SIG-M5 (cell line): ENCODE measurements around the gene TCF4.

Experiments used
- DNase-seq: peaks from one replicate; lab custom pipeline; 2025; lab: John Stamatoyannopoulos, UW

TCF4 gene

GRCh38 chr18:55232506-55232905 is 355.5 kb downstream of the TCF4 start:
- DNase-seq = no peak

- DNase-seq = no peak
Observed at GRCh38 chr18:55229682-55230081, 358.3 kb downstream of the TCF4 start.

DNA sequence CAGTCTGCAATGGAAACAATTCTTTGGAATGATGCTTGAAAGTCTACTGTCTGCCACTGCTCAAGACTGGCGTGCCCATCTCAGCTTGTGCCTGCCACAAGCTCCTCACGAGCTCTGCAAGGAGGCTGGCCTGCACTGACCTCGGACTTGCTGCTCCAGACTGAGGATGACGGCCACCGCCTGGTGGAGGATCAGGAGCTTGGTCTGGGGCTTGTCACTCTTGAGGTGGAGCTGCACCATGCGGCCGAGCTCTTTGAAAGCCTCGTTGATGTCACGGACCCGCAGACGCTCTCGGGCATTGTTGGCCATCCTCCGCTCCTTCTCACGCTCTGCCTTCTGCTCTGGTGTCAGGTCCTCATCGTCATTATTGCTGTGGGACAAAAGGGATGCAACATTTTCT is 359.3 kb downstream of the TCF4 start:
- DNase-seq = no peak

DNA sequence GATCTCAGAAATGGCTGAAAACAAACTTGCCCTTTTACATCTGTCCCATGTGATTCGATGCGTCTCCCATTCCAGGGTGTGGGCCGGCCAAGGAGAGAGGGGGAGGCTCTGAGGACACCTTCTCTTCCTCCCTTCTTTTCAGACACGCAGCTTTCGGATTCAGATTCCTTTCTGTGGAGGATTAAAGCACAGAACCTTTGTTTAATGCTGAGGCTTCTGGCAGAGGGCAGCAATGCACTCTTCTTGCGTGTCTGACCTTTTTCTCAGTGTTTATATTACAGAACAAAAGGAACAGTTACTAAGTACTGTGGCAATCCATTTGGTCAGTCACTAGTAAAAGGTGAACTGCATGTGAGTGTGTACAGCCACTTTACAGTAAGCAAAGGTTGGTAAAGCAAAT is 359.8 kb downstream of the TCF4 start:
- no peak for DNase-seq

- DNase-seq = no peak
Observed at GRCh38 chr18:55227771-55228170, 360.2 kb downstream of the TCF4 start.

- DNase-seq = no peak
Observed at GRCh38 chr18:55226044-55226443, 361.9 kb downstream of the TCF4 start.

GRCh38 chr18:55224086-55224625 is 363.8 kb downstream of the TCF4 start:
- no peak for DNase-seq

DNA sequence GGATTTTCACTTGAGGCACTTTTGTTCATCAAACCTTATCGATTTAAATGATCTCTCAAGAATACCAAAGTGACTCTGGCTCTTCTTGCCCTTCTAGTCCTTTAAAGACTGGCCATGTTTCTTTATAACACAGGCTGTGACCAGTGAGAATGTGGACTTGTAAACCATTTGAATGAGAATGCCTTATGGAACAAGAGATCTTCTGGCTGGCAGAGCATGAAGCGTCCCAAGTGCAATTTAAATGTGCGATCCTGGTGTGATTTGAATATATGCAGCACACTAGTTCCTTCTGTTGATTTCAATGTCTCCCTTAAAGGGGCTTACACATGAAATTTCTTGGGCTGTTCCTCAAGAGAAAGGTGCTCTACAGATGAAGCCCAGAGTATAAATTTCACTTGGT is 366.4 kb downstream of the TCF4 start:
- DNase-seq = no peak

DNA sequence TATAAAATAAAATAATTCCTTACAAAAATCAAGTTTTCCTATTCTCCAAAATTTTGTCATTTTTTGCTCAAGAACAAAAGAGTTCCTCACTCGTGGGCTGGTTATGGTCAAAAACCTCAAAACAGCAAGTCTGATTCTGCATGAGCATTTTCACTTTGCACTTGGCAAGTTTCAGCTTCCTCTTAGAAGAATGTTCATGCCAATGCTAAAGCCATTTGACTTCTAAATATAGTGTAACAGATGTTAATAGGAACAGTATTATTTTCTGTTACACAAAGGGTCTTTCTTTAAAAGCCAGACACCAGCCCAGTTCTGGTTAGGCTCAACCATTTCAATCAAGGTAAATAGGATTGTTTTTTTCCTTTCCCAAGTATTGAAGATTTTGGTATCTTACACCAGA is 367.5 kb downstream of the TCF4 start:
- no peak for DNase-seq

DNA sequence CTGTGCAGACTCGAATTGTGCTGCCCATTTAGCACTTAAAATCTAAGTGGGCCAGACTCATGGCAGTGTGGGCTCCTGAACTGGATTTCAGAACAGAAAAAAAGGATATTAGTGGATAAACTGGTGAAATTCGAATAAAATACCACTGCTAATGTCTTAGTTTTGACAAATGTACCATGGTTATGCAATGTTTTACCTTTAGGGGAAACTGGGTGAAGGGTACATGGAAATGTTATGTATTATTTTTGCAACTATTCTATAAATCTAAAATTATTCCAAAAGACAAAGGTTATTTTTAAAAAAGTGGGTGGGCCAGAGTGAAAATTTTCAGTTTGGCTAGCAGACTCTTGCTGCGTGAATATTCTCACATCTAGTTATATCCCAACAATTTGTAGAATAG is 368.2 kb downstream of the TCF4 start:
- DNase-seq = no peak

GRCh38 chr18:55219059-55219458 is 368.9 kb downstream of the TCF4 start:
- no peak for DNase-seq

DNA sequence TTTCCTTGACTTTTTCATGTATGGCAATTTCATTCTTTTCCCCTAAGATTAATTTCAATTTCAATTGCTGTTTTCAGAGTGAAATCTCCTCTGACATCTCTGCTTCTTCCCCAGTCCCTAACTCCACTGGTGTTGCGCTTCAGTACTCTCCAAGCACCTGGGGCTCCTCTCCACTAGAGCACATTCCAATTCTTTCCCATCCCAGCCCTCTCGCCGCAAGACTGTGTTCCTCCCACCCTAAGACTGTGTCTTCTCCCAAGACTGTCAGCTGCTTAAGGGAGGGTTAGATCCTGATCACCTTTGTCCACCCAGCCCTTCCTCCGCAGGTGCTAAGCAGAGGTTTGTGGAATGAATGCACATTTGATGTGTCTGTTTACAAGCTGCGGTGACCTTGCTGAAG is 373.0 kb downstream of the TCF4 start:
- no peak for DNase-seq

DNA sequence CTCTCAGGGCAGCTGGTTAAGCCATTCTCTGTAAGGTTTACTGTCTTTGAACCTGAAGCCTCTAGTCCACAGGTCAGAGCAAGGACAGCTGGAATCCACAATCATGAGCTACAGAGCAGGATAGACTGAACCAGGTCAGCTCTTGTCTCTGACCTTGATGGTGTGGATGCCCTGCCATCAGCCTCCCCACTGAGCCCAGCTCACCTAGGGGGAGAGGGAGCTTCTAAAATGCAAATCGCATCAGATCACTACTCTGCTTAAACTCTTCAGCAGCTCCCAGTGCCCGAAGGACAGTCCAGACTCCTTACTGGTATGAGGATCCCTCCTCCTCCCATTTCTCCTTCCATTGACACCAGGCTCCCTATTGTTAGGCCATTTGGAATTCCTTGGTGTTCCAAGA is 373.5 kb downstream of the TCF4 start:
- DNase-seq = no peak

DNA sequence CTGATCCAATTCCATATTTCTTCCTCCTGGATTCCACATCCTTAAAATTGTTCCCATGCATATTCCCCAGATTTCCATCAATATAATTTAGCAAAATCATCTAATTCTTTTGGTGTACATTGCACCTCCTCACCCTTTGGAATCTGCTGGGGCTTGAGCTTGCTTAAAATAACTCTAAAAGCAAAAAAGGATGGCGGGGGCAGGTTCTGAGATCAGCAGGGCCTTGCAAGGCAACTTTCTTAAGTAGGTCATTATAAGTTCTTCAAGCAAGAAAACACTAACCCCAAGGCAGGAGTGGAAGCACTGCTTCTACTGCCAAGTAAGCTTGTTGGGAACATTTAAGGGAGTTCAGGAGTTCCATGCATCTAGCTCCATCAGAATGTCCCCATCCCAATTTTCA is 374.4 kb downstream of the TCF4 start:
- no peak for DNase-seq

DNA sequence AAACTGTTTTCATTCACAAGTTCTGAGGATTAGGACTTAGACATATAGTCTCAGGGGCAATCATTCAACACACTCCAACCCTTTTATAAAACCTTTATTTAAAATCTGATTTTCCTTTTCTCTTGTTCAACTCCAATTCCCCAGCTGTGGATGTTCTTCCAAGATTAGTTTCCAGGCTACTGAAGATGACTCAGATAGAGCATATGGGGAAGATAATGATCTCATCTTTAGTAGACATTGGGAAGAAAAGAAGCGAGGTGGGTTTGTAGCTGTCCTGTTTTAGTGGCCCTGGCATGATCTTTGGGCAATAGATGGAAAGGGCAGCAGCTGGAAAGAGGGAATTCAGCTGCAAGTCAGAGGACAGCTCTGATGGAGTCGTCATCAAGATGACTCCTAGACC is 381.1 kb downstream of the TCF4 start:
- no peak for DNase-seq

DNA sequence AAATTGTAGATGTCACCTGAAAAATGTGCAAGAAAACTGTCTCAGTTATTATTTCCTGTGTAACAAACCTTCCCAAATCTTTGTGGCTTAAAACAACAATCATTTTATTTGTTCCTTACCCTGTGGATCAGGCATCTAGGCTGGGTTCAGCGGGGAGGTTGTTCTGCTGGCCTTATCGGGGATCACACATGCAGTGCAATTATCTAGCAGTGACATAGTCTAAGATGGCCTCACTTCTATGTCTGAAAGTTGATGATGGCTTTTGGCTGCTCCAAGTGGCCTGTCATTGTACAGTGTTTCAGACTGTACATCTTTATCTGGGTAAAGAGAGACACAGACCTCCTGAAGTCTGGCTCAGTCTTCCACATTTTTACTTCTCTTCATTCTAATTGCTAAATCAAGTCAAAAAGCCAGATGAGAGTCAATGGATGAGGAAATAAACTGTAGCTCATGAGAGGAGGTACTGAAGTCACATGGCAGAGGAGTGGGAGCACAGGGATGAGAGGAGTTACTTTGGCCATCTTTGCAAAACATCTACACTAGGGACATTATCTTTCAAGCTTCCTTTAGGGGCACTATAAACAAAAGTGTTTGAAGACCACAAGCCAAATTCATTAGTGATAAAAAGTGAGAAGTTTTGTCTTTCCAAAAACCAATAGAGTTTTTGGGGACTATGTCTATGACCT is 385.6 kb downstream of the TCF4 start:
- DNase-seq = no peak

GRCh38 chr18:55199291-55199963 is 388.6 kb downstream of the TCF4 start:
- no peak for DNase-seq

- no peak for DNase-seq
Observed at GRCh38 chr18:55195863-55196262, 392.1 kb downstream of the TCF4 start.

GRCh38 chr18:55189972-55190371 is 398.0 kb downstream of the TCF4 start:
- no peak for DNase-seq

DNA sequence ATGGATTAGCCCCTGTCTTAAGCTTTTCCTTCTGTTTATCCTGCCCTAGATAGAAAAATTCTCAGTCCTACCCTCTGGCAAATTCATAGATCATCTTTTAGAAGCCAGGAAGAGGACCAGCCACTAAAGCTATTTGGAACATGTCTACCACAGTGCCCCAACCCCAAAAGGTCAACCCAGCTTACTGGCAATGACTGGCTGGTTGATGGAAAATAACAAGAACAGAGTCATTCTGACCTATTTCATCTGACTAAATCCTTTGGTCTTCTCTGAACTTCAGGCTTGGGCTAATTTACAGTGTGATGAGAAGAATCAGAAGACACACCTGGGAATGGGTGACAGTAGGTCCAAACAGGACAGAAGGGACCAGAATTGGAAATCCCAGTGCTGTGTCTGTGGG is 401.4 kb downstream of the TCF4 start:
- DNase-seq = no peak

- no peak for DNase-seq
Observed at GRCh38 chr18:55185391-55185790, 402.6 kb downstream of the TCF4 start.

DNA sequence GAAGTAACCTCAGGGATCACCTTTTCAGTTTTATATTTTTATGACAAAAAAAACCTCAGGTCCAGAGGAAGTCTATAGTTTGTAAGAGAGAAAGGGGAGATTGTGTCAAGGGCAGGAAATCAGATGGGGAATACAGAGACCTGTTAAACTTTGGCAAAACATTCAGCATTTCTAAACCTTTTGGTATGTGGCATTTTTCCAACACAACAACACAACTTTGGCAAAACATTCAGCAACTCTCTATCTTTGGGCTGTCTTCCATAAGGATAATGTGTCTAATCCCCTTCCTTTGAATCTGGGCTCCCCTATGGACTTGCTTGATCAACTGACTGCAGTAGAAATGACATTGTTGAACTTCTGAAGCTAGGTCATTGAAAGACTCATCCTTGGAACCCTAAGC is 408.2 kb downstream of the TCF4 start:
- no peak for DNase-seq

GRCh38 chr18:55179425-55179824 is 408.6 kb downstream of the TCF4 start:
- no peak for DNase-seq

DNA sequence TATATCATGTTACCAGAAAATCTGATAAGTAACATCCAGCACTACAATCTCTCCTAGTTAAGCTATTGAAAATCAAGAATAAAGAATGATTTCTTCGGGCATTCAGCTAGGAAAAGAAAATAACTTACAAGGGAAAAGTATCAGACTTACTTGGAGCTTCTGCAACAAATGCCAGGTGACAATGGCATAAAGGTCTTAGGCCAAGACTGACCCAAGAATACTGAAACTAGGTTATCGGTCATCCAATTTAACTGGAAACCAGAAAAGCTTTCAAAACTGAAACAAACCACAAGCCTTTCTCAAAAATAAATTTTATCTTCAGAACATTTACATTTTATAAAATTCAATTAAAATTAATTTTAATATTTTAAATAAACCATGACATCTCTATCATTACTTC is 414.7 kb downstream of the TCF4 start:
- no peak for DNase-seq
